DMS114 treated with DMSO at 0.1 percent for 48 hours (cell line): ENCODE measurements around the gene VRK2.

Source experiments
- DNase-seq: peaks from one replicate; lab custom pipeline; 2025; ENCODE audit not compliant: unreplicated experiment; lab: John Stamatoyannopoulos, UW

The VRK2 gene

GRCh38 chr2:58046585-58047372 is at the start of gene VRK2:
Gene VRK2, plus strand, starts transcription at chr2:58046806. Its CDS starts 2,026 bp downstream, at chr2:58048832.
- peak; percentile 63 for DNase-seq

GRCh38 chr2:58006256-58006951 is 40.2 kb upstream of the VRK2 start:
- DNase-seq, result no peak

GRCh38 chr2:58006952-58007284 is 39.7 kb upstream of the VRK2 start:
- no peak for DNase-seq

- DNase-seq, result no peak
These were observed 36.0 kb upstream of the VRK2 start for GRCh38 chr2:58010599-58010998.

- no peak for DNase-seq
These were observed 27.4 kb upstream of the VRK2 start for GRCh38 chr2:58019229-58019628.

GRCh38 chr2:58025150-58025933 is 21.3 kb upstream of the VRK2 start:
- DNase-seq, result no peak

GRCh38 chr2:58027029-58027428 is 19.6 kb upstream of the VRK2 start:
- DNase-seq, result no peak

GRCh38 chr2:58030771-58031170 is 15.8 kb upstream of the VRK2 start:
- no peak for DNase-seq

- DNase-seq, result no peak
These were observed 14.4 kb upstream of the VRK2 start for GRCh38 chr2:58032016-58032763.

- no peak for DNase-seq
These were observed 13.9 kb upstream of the VRK2 start for GRCh38 chr2:58032764-58033080.

- no peak for DNase-seq
These were observed 13.1 kb upstream of the VRK2 start for GRCh38 chr2:58033530-58033929.

- no peak for DNase-seq
These were observed 11.3 kb upstream of the VRK2 start for GRCh38 chr2:58035352-58035751.

- no peak for DNase-seq
These were observed 7.4 kb upstream of the VRK2 start for GRCh38 chr2:58039170-58039611.

- DNase-seq, result no peak
These were observed 4.1 kb upstream of the VRK2 start for GRCh38 chr2:58042486-58042970.

GRCh38 chr2:58044145-58044544 is 2.5 kb upstream of the VRK2 start:
- DNase-seq, result no peak

GRCh38 chr2:58045580-58046334 is 849 bp upstream of the VRK2 start:
- DNase-seq, result no peak

GRCh38 chr2:58046335-58046584 is 346 bp upstream of the VRK2 start:
- DNase-seq, result no peak

- no peak for DNase-seq
These were observed 848 bp downstream of the VRK2 start for GRCh38 chr2:58047373-58047935.

GRCh38 chr2:58047961-58048360 is 1.4 kb downstream of the VRK2 start:
- no peak for DNase-seq

- no peak for DNase-seq
These were observed 4.8 kb downstream of the VRK2 start for GRCh38 chr2:58051445-58051844.
